Loucy (cell line): Measurements from ENCODE around the gene EIF4E2.

Experiments
- H2AFZ ChIP-seq: fragments of 200-600 bp; sonication (generic); 2 replicates; pipeline ENCODE4 v1.6.0; 2016; ENCODE audit warnings: antibody characterized with exemption, mild to moderate bottlenecking, low read length, moderate library complexity
- H3F3A ChIP-seq: fragments of 200-600 bp; 2 replicates; pipeline ENCODE4 v1.6.0; 2016; ENCODE audit warnings: antibody characterized with exemption, low read depth, mild to moderate bottlenecking
- H3K27me3 ChIP-seq: fragments of 200-600 bp; sonication (generic); 2 replicates; pipeline ENCODE4 v1.6.1; 2014; ENCODE audit warnings: low read length, mild to moderate bottlenecking; ENCODE audit not compliant: insufficient read depth, poor library complexity, severe bottlenecking
- H3K36me3 ChIP-seq: fragments of 200-600 bp; sonication (generic); 2 replicates; pipeline ENCODE4 v1.6.1; 2016; ENCODE audit warnings: low read length; ENCODE audit not compliant: insufficient read depth
- H3K4me1 ChIP-seq: fragments of 200-600 bp; sonication (generic); 2 replicates; pipeline ENCODE4 v1.5.1; 2014; ENCODE audit warnings: low read length, mild to moderate bottlenecking; ENCODE audit not compliant: insufficient read depth, poor library complexity, severe bottlenecking
- H3K4me2 ChIP-seq: fragments of 200-600 bp; sonication (generic); 2 replicates; pipeline ENCODE4 v1.6.0; 2014; ENCODE audit warnings: antibody characterized with exemption, low read length, low read depth, mild to moderate bottlenecking; ENCODE audit not compliant: poor library complexity, severe bottlenecking
- H3K4me3 ChIP-seq: fragments of 200-600 bp; sonication (generic); 2 replicates; pipeline ENCODE4 v1.5.1; 2014; ENCODE audit warnings: low read length, mild to moderate bottlenecking, mixed read lengths; ENCODE audit not compliant: poor library complexity, severe bottlenecking
- H3K79me2 ChIP-seq: fragments of 200-600 bp; sonication (generic); 2 replicates; pipeline ENCODE4 v1.6.1; 2014; ENCODE audit warnings: low read length; ENCODE audit not compliant: insufficient read depth
- H3K9ac ChIP-seq: fragments of 200-600 bp; sonication (generic); 2 replicates; pipeline ENCODE4 v1.6.0; 2014; ENCODE audit warnings: mild to moderate bottlenecking, low read depth, low read length, moderate library complexity; ENCODE audit not compliant: poor library complexity, severe bottlenecking
- H3K9me2 ChIP-seq: fragments of 200-600 bp; sonication (generic); replicated peaks from 2 replicates; pipeline ENCODE4 v1.6.1; 2016; ENCODE audit warnings: low read depth, low read length, mixed read lengths
- H3K9me3 ChIP-seq: fragments of 200-600 bp; sonication (generic); 2 replicates; pipeline ENCODE4 v1.6.1; 2014; ENCODE audit warnings: mild to moderate bottlenecking, antibody characterized with exemption, low read length, low read depth; ENCODE audit not compliant: insufficient read depth
- H4K20me1 ChIP-seq: fragments of 200-600 bp; sonication (generic); 2 replicates; pipeline ENCODE4 v1.6.0; 2014; ENCODE audit warnings: antibody characterized with exemption, low read length, mild to moderate bottlenecking; ENCODE audit not compliant: insufficient read depth, poor library complexity, severe bottlenecking
- CTCF ChIP-seq: fragments of 200-600 bp; sonication (generic); conservative IDR thresholded peaks from 2 replicates; pipeline ENCODE4 v1.5.1; 2014; ENCODE audit warnings: mild to moderate bottlenecking, antibody characterized with exemption, low read length
- EZH2phosphoT487 ChIP-seq: fragments of 200-600 bp; IDR thresholded peaks from 2 replicates; pipeline ENCODE4 v1.6.1; 2018; ENCODE audit warnings: antibody characterized with exemption, mild to moderate bottlenecking, moderate library complexity, borderline replicate concordance

EIF4E2 gene

GRCh38 chr2:232598293-232598692 lies 47.8 kb downstream of the EIF4E2 start:
- Histone ChIP-seq H3K9ac (no peak overlapping the region), H3K4me1 (no peaks in the 10 kb centered on the region), H3K9me2 (no peaks in the 10 kb centered on the region), H3K4me2 (no peak overlapping the region), H3F3A (no peaks in the 10 kb centered on the region), H4K20me1 (no peaks in the 10 kb centered on the region), H3K4me3 (no peak overlapping the region), H3K27me3 (no peaks in the 10 kb centered on the region), H3K36me3 (no peaks in the 10 kb centered on the region), H3K9me3 (no peaks in the 10 kb centered on the region), H3K79me2 (no peaks in the 10 kb centered on the region), H2AFZ (no peak overlapping the region)
- no peak for TF ChIP-seq EZH2phosphoT487
- no peak for TF ChIP-seq CTCF

GRCh38 chr2:232600053-232600773 lies 49.7 kb downstream of the EIF4E2 start:
- Histone ChIP-seq H3F3A (no peaks in the 10 kb centered on the region), H3K9me3 (no peaks in the 10 kb centered on the region), H2AFZ (no peak overlapping the region), H3K4me3 (no peak overlapping the region), H3K9ac (no peak overlapping the region), H3K4me1 (no peaks in the 10 kb centered on the region), H3K9me2 (no peaks in the 10 kb centered on the region), H3K27me3 (no peaks in the 10 kb centered on the region), H3K4me2 (no peak overlapping the region), H3K79me2 (no peaks in the 10 kb centered on the region), H3K36me3 (no peaks in the 10 kb centered on the region), H4K20me1 (no peaks in the 10 kb centered on the region)
- TF ChIP-seq CTCF (no peak), EZH2phosphoT487 (no peak)

GRCh38 chr2:232603283-232603682 lies 52.8 kb downstream of the EIF4E2 start:
- Histone ChIP-seq H3K79me2 (no peaks in the 10 kb centered on the region), H4K20me1 (no peaks in the 10 kb centered on the region), H3K9ac (no peak overlapping the region), H3K9me2 (no peaks in the 10 kb centered on the region), H3F3A (no peaks in the 10 kb centered on the region), H3K4me1 (peaks cover 3% of the 10 kb centered on the region), H3K36me3 (no peaks in the 10 kb centered on the region), H3K27me3 (no peaks in the 10 kb centered on the region), H2AFZ (no peak overlapping the region), H3K4me3 (no peak overlapping the region), H3K4me2 (no peak overlapping the region), H3K9me3 (no peaks in the 10 kb centered on the region)
- no peak for TF ChIP-seq EZH2phosphoT487
- TF ChIP-seq CTCF: no peak
